ENCODE data around the gene FHL1.

The FHL1 gene

DNA sequence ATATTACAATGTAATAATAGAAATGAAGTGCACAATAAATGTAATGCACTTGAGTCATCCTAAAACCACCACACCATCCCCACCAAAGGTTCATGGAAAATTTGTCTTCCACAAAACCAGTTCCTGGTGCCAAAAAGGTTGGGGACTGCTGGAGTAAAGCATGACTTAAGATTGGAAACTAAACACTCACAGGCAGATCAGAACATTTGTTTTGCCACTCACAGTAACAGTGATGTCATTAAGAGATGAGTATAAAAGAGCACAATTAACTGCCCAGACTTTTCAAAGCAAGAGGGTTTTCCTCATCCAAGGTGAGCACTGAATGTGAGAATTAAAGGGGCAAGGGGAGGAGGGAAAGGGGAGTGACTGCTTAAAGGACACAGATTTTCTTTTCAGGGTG is 68.2 kb downstream of the FHL1 start:
- Histone ChIP-seq H3K4me3 (ENCODE audit: low read depth in 1 of 2, low read length in 2 of 2) (no peak overlapping the region), H3K4me2 (ENCODE audit: insufficient read depth, low read length) (no peak overlapping the region), H3K9ac (ENCODE audit: low read depth, low read length) (no peak overlapping the region), H3K27me3 (ENCODE audit: insufficient read depth, low read length, poor library complexity) (no peaks in the 10 kb centered on the region), H3K79me2 (ENCODE audit: insufficient read depth, low read length) (no peaks in the 10 kb centered on the region), H4K20me1 (ENCODE audit: insufficient read depth, low read length) (no peaks in the 10 kb centered on the region), H3K27ac (ENCODE audit: low read length) (no peak overlapping the region), H3K36me3 (ENCODE audit: insufficient read depth, low read length) (peaks cover 31% of the 10 kb centered on the region), H3K4me1 (ENCODE audit: insufficient read depth, low read length) (no peaks in the 10 kb centered on the region), H3K9me3 (ENCODE audit: insufficient read depth, low read length, severe bottlenecking) (no peaks in the 10 kb centered on the region), H2AFZ (ENCODE audit: low read depth, low read length) (no peak overlapping the region)
- no peak for TF ChIP-seq EZH2 (IDR thresholded peaks at IDR 0.05; ENCODE audit: borderline replicate concordance, low read depth, low read length, severe bottlenecking)
- TF ChIP-seq, protein P1, sequence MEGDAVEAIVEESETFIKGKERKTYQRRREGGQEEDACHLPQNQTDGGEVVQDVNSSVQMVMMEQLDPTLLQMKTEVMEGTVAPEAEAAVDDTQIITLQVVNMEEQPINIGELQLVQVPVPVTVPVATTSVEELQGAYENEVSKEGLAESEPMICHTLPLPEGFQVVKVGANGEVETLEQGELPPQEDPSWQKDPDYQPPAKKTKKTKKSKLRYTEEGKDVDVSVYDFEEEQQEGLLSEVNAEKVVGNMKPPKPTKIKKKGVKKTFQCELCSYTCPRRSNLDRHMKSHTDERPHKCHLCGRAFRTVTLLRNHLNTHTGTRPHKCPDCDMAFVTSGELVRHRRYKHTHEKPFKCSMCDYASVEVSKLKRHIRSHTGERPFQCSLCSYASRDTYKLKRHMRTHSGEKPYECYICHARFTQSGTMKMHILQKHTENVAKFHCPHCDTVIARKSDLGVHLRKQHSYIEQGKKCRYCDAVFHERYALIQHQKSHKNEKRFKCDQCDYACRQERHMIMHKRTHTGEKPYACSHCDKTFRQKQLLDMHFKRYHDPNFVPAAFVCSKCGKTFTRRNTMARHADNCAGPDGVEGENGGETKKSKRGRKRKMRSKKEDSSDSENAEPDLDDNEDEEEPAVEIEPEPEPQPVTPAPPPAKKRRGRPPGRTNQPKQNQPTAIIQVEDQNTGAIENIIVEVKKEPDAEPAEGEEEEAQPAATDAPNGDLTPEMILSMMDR (IDR thresholded peaks at IDR 0.05; ENCODE audit: borderline replicate concordance, extremely low read depth, low read length, poor library complexity, severe bottlenecking): no peak
- DNase-seq (no peak), ATAC-seq (ENCODE audit: insufficient read depth, low read depth) (no peak)

DNA sequence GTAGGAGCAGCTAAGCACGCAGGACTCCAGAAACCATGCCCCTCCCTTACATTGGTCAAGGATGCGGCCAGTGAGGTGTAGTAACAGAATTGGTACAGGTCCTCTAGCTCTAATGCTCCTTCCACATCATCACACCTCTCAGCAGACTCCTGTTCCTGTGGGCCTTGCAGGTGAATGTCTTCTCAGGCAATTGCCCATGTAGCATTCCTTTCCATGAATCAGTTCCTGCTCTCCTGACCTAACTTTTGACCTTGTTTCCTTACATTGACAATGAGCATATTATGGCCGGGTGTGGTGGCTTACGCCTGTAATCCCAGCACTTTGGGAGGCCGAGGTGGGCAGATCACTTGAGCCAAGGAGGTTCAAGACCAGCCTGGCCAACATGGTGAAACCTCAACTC is 72.6 kb downstream of the FHL1 start:
- H2AFZ ChIP-seq (ENCODE audit: low read depth, low read length): no peak overlapping the region
- no peaks in the 10 kb centered on the region for H3K9me3 ChIP-seq (ENCODE audit: insufficient read depth, low read length, severe bottlenecking)
- H4K20me1 ChIP-seq (ENCODE audit: insufficient read depth, low read length): no peaks in the 10 kb centered on the region
- no peak overlapping the region for H3K9ac ChIP-seq (ENCODE audit: low read depth, low read length)
- no peaks in the 10 kb centered on the region for H3K79me2 ChIP-seq (ENCODE audit: insufficient read depth, low read length)
- peaks cover 54% of the 10 kb centered on the region for H3K36me3 ChIP-seq (ENCODE audit: insufficient read depth, low read length)
- DNase-seq (no peak), ATAC-seq (ENCODE audit: insufficient read depth, low read depth) (no peak)
- no peaks in the 10 kb centered on the region for H3K27me3 ChIP-seq (ENCODE audit: insufficient read depth, low read length, poor library complexity)
- no peak overlapping the region for H3K4me2 ChIP-seq (ENCODE audit: insufficient read depth, low read length)
- no peak overlapping the region for H3K4me3 ChIP-seq (ENCODE audit: low read depth in 1 of 2, low read length in 2 of 2)
- TF ChIP-seq EZH2 (IDR thresholded peaks at IDR 0.05; ENCODE audit: borderline replicate concordance, low read depth, low read length, severe bottlenecking): no peak
- TF ChIP-seq, protein P1 (IDR thresholded peaks at IDR 0.05; ENCODE audit: borderline replicate concordance, extremely low read depth, low read length, poor library complexity, severe bottlenecking): no peak
- H3K4me1 ChIP-seq (ENCODE audit: insufficient read depth, low read length): no peaks in the 10 kb centered on the region
- H3K27ac ChIP-seq (ENCODE audit: low read length): no peak overlapping the region

DNA sequence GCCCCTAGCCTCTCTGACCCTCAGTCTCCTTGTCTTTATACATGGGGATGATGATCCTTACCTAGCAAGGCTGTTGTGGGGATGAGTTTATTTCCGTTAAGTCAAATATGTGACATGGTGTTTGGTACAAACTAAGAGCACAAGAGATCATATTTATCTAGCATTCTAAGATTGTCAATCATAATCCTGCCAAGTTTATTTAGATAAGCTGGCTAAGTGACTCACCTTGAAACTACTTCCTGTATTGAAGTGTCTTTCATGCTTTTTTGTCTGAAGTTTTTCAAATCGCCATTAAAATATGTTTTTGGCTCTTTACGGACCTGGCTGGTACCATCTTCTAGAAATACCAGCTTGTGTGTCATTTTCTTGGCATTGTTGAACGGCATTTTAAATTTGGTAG is 73.2 kb downstream of the FHL1 start:
- Histone ChIP-seq H2AFZ (ENCODE audit: low read depth, low read length) (no peak overlapping the region), H3K27ac (ENCODE audit: low read length) (no peak overlapping the region), H3K36me3 (ENCODE audit: insufficient read depth, low read length) (peaks cover 57% of the 10 kb centered on the region)

More for the DNA sequence above, 73.2 kb downstream of the FHL1 start:
- TF ChIP-seq, protein P1 (IDR thresholded peaks at IDR 0.05; ENCODE audit: borderline replicate concordance, extremely low read depth, low read length, poor library complexity, severe bottlenecking): no peak
- TF ChIP-seq EZH2 (IDR thresholded peaks at IDR 0.05; ENCODE audit: borderline replicate concordance, low read depth, low read length, severe bottlenecking): no peak
- Histone ChIP-seq H3K79me2 (ENCODE audit: insufficient read depth, low read length) (no peaks in the 10 kb centered on the region), H3K4me2 (ENCODE audit: insufficient read depth, low read length) (no peak overlapping the region), H4K20me1 (ENCODE audit: insufficient read depth, low read length) (no peaks in the 10 kb centered on the region), H3K9me3 (ENCODE audit: insufficient read depth, low read length, severe bottlenecking) (no peaks in the 10 kb centered on the region), H3K9ac (ENCODE audit: low read depth, low read length) (no peak overlapping the region), H3K4me3 (ENCODE audit: low read depth in 1 of 2, low read length in 2 of 2) (no peak overlapping the region), H3K4me1 (ENCODE audit: insufficient read depth, low read length) (no peaks in the 10 kb centered on the region), H3K27me3 (ENCODE audit: insufficient read depth, low read length, poor library complexity) (no peaks in the 10 kb centered on the region)
- DNase-seq (no peak), ATAC-seq (ENCODE audit: insufficient read depth, low read depth) (no peak)
